OCI-LY7 (cell line): Measurements from ENCODE around the gene DNM3. TPM values are rescaled to one million over a fixed set of nuclear protein-coding genes. Genes with fewer than 3 reads are reported as not detected.

Experiments
- BruUV-seq: library from RNA; stranded (reverse); fragments of 400-500 nt; replicated peaks from 2 replicates; lab custom pipeline; 2021; lab: Mats Ljungman, UMichigan
- CTCF ChIA-PET: fragments of 300-600 bp; sonication (Branson Sonifier 250); formaldehyde crosslinking; loops from one replicate; lab custom pipeline; 2022; ENCODE audit warnings: antibody characterized with exemption; ENCODE audit not compliant: unreplicated experiment; lab: Charles Lee
- POLR2A ChIA-PET: fragments of 300-600 bp; sonication (Branson Sonifier 250); formaldehyde crosslinking; loops from one replicate; lab custom pipeline; 2022; ENCODE audit warnings: antibody characterized with exemption; lab: Charles Lee
- DNase-seq: peaks from one replicate; pipeline ENCODE4 v3.0.0-alpha.2; 2015; ENCODE audit warnings: low spot score
- H2AFZ ChIP-seq: fragments of 200-600 bp; sonication (generic), shearing (Covaris generic); 2 replicates; pipeline ENCODE4 v1.6.1; 2014; ENCODE audit warnings: mild to moderate bottlenecking, antibody characterized with exemption, low read length, moderate library complexity
- H3K27ac ChIP-seq: fragments of 200-600 bp; sonication (generic); 2 replicates; pipeline ENCODE4 v1.5.1; 2014; ENCODE audit warnings: mixed run types, low read depth, mild to moderate bottlenecking, moderate library complexity, low read length, inconsistent platforms; ENCODE audit not compliant: poor library complexity, severe bottlenecking
- H3K36me3 ChIP-seq: fragments of 200-600 bp; sonication (generic); 2 replicates; pipeline ENCODE4 v1.6.1; 2014; ENCODE audit warnings: mild to moderate bottlenecking, antibody characterized with exemption, low read length, moderate library complexity, mixed read lengths; ENCODE audit not compliant: insufficient read depth
- H3K4me1 ChIP-seq: fragments of 200-600 bp; sonication (generic); 2 replicates; pipeline ENCODE4 v1.5.1; 2014; ENCODE audit warnings: mild to moderate bottlenecking, low read length; ENCODE audit not compliant: insufficient read depth, poor library complexity, severe bottlenecking
- H3K4me2 ChIP-seq: fragments of 200-600 bp; sonication (generic); 2 replicates; pipeline ENCODE4 v1.6.1; 2014; ENCODE audit warnings: mild to moderate bottlenecking, low read length
- H3K4me3 ChIP-seq: fragments of 200-600 bp; sonication (generic); 2 replicates; pipeline ENCODE4 v1.5.1; 2014; ENCODE audit warnings: mild to moderate bottlenecking, low read depth, low read length; ENCODE audit not compliant: poor library complexity, severe bottlenecking
- H3K79me2 ChIP-seq: fragments of 200-600 bp; sonication (generic); 2 replicates; pipeline ENCODE4 v1.6.1; 2016; ENCODE audit warnings: low read depth, mild to moderate bottlenecking, low read length, moderate library complexity, mixed read lengths; ENCODE audit not compliant: insufficient read depth
- H3K9me2 ChIP-seq: fragments of 200-600 bp; sonication (generic); 2 replicates; pipeline ENCODE4 v1.6.1; 2016; ENCODE audit warnings: mild to moderate bottlenecking, low read length, mixed read lengths; ENCODE audit not compliant: insufficient read depth
- H3K9me3 ChIP-seq: fragments of 200-600 bp; sonication (generic); 2 replicates; pipeline ENCODE4 v1.6.1; 2014; ENCODE audit warnings: mild to moderate bottlenecking, mixed run types, low read length, mixed read lengths
- H4K20me1 ChIP-seq: fragments of 200-600 bp; sonication (generic); 2 replicates; pipeline ENCODE4 v1.6.1; 2014; ENCODE audit warnings: mild to moderate bottlenecking, antibody characterized with exemption, low read length, moderate library complexity, mixed read lengths; ENCODE audit not compliant: insufficient read depth
- CTCF ChIP-seq: fragments of 200-600 bp; sonication (generic); conservative IDR thresholded peaks from 2 replicates; pipeline ENCODE4 v1.5.1; 2014; ENCODE audit warnings: mild to moderate bottlenecking, antibody characterized with exemption, low read length, moderate library complexity, mixed read lengths
- EZH2phosphoT487 ChIP-seq: fragments of 200-600 bp; sonication (generic); IDR thresholded peaks from 2 replicates; pipeline ENCODE4 v1.6.1; 2018; ENCODE audit warnings: low read depth, borderline replicate concordance, mild to moderate bottlenecking, mixed run types, antibody characterized with exemption, low read length, moderate library complexity, mixed read lengths
- intact Hi-C: fragments of 100-400 bp; cut with micrococcal nuclease; formaldehyde crosslinking; loops from one replicate; pipeline ENCODE4 v1.10.0; 2022; ENCODE audit not compliant: unreplicated experiment
- total RNA-seq, 2 experiments: library from RNA; depleted of rRNA in 1 of 2; stranded (reverse); fragments of >200 nt in 1 of 2; shearing (Covaris generic) in 1 of 2; gene quantifications; 2 replicates each; pipeline ENCODE4 v1.2.3, GENCODE V29; 2014 to 2022

DNM3 gene
- total RNA-seq, 2 experiments from 2014 or later, result 0.47 to 0.61 TPM

GRCh38 chr1:172323686-172324085 lies 482.4 kb downstream of the DNM3 start:
- Histone ChIP-seq H2AFZ (no peak overlapping the region), H3K36me3 (no peaks in the 10 kb centered on the region), H3K27ac (no peak overlapping the region), H4K20me1 (no peaks in the 10 kb centered on the region), H3K4me3 (no peak overlapping the region), H3K9me3 (no peaks in the 10 kb centered on the region), H3K79me2 (no peaks in the 10 kb centered on the region), H3K4me2 (no peak overlapping the region), H3K9me2 (no peaks in the 10 kb centered on the region), H3K4me1 (no peaks in the 10 kb centered on the region)
- ChIA-PET POLR2A (no interaction called here), CTCF (no interaction called here)
- intact Hi-C loops, result no loop called here
- DNase-seq, result no peak
- BruUV-seq, result no TSS peak
- TF ChIP-seq EZH2phosphoT487, result no peak
- TF ChIP-seq CTCF, result no peak

- no peaks in the 10 kb centered on the region for H3K36me3 ChIP-seq
- intact Hi-C loops, result no loop called here
- no peak overlapping the region for H3K4me2 ChIP-seq
- no peaks in the 10 kb centered on the region for H3K9me2 ChIP-seq
- no peaks in the 10 kb centered on the region for H3K4me1 ChIP-seq
- ChIA-PET POLR2A (no interaction called here), CTCF (no interaction called here)
- no peak for DNase-seq
- H3K79me2 ChIP-seq, result no peaks in the 10 kb centered on the region
- no peaks in the 10 kb centered on the region for H4K20me1 ChIP-seq
- H3K4me3 ChIP-seq, result no peak overlapping the region
- no peak overlapping the region for H2AFZ ChIP-seq
- BruUV-seq, result no TSS peak
- TF ChIP-seq CTCF, result no peak
- TF ChIP-seq EZH2phosphoT487, result no peak
- H3K9me3 ChIP-seq, result no peaks in the 10 kb centered on the region
- no peak overlapping the region for H3K27ac ChIP-seq
These were observed 482.8 kb downstream of the DNM3 start for GRCh38 chr1:172324086-172324485.

- intact Hi-C loops, result no loop called here
- no peaks in the 10 kb centered on the region for H4K20me1 ChIP-seq
- H3K36me3 ChIP-seq, result no peaks in the 10 kb centered on the region
- no peak overlapping the region for H3K4me2 ChIP-seq
- no TSS peak for BruUV-seq
- no peaks in the 10 kb centered on the region for H3K79me2 ChIP-seq
- no peaks in the 10 kb centered on the region for H3K9me2 ChIP-seq
- H3K4me1 ChIP-seq, result no peaks in the 10 kb centered on the region
- DNase-seq, result no peak
- ChIA-PET CTCF (no interaction called here), POLR2A (no interaction called here)
- no peaks in the 10 kb centered on the region for H3K9me3 ChIP-seq
- no peak overlapping the region for H2AFZ ChIP-seq
- no peak overlapping the region for H3K27ac ChIP-seq
- no peak overlapping the region for H3K4me3 ChIP-seq
- TF ChIP-seq CTCF (no peak), EZH2phosphoT487 (no peak)
These were observed 483.5 kb downstream of the DNM3 start for GRCh38 chr1:172324761-172325160.
